Smooth muscle cell (in vitro differentiated cells): ENCODE data around the gene LUZP1. TPM values are rescaled to one million over a fixed set of nuclear protein-coding genes. Genes with fewer than 3 reads are reported as not detected.

ENCODE experiments used
- DNase-seq: peaks from one replicate; lab custom pipeline; 2025; ENCODE audit not compliant: unreplicated experiment; lab: John Stamatoyannopoulos, UW
- H2AFZ ChIP-seq: fragments of 200-600 bp; sonication (generic); 2 replicates; pipeline ENCODE4 v1.6.0; 2016; ENCODE audit warnings: antibody characterized with exemption, low read depth, mild to moderate bottlenecking
- H3F3A ChIP-seq: fragments of 200-600 bp; sonication (generic); 2 replicates; pipeline ENCODE4 v1.6.0; 2017; ENCODE audit warnings: antibody characterized with exemption, low read depth
- H3K27ac ChIP-seq: fragments of 200-600 bp; sonication (generic); 2 replicates; pipeline ENCODE4 v1.5.1; 2016; ENCODE audit warnings: low read depth, mild to moderate bottlenecking
- H3K27me3 ChIP-seq: fragments of 200-600 bp; sonication (generic); 2 replicates; pipeline ENCODE4 v1.6.1; 2016; ENCODE audit warnings: low read depth, mild to moderate bottlenecking
- H3K36me3 ChIP-seq: fragments of 200-600 bp; sonication (generic); 2 replicates; pipeline ENCODE4 v1.5.1; 2016; ENCODE audit warnings: low read depth
- H3K4me1 ChIP-seq: fragments of 200-600 bp; sonication (generic); 2 replicates; pipeline ENCODE4 v1.5.1; 2016; ENCODE audit warnings: low read depth
- H3K4me2 ChIP-seq: fragments of 200-600 bp; sonication (generic); 2 replicates; pipeline ENCODE4 v1.6.0; 2016; ENCODE audit warnings: mild to moderate bottlenecking
- H3K4me3 ChIP-seq: fragments of 200-600 bp; sonication (generic); 2 replicates; pipeline ENCODE4 v1.5.1; 2016; ENCODE audit warnings: mild to moderate bottlenecking
- H3K79me2 ChIP-seq: fragments of 200-600 bp; sonication (generic); 2 replicates; pipeline ENCODE4 v1.6.0; 2016; ENCODE audit warnings: low read depth, mild to moderate bottlenecking
- H3K9ac ChIP-seq: fragments of 200-600 bp; sonication (generic); 2 replicates; pipeline ENCODE4 v1.6.0; 2016; ENCODE audit warnings: low read depth
- H3K9me3 ChIP-seq: fragments of 200-600 bp; sonication (generic); replicated peaks from 2 replicates; pipeline ENCODE4 v1.5.1; 2016; ENCODE audit warnings: low read depth
- H4K20me1 ChIP-seq: fragments of 200-600 bp; sonication (generic); 2 replicates; pipeline ENCODE4 v1.6.0; 2016; ENCODE audit warnings: low read depth
- CTCF ChIP-seq: fragments of 200-600 bp; sonication (generic); IDR thresholded peaks from 2 replicates; pipeline ENCODE4 v1.5.1; 2017; ENCODE audit warnings: borderline replicate concordance, mild to moderate bottlenecking, antibody characterized with exemption; ENCODE audit not compliant: insufficient read depth, poor library complexity, severe bottlenecking
- WGBS: methylation state at CpG from one replicate; pipeline ENCODE4 v1.1.7; 2016; ENCODE audit warnings: low lambda C conversion rate; 5-methylcytosine and 5-hydroxymethylcytosine counted together
- polyA plus RNA-seq: library from polyadenylated mRNA; unstranded; fragments of >200 nt; fragmentation: Nextera tagmentation; extraction: Ambion mirVana; gene quantifications from 2 replicates; pipeline ENCODE4 v1.2.1, GENCODE V29; 2016
- total RNA-seq: library from RNA; depleted of rRNA; stranded (reverse); fragments of >200 nt; gene quantifications from 2 replicates; pipeline ENCODE4 v1.2.3, GENCODE V29; 2014

The LUZP1 gene
- total and polyA plus RNA-seq, 2 experiments from 2014 or later = 29.2 to 39.2 TPM

GRCh38 chr1:23215751-23216449 lies 47.2 kb upstream of the LUZP1 start:
- TF ChIP-seq CTCF = no peak
- Histone ChIP-seq H3K4me2 (no peak overlapping the region), H3K9ac (no peak overlapping the region), H4K20me1 (no peaks in the 10 kb centered on the region), H3K36me3 (no peaks in the 10 kb centered on the region), H3K4me3 (no peak overlapping the region), H3K4me1 (no peaks in the 10 kb centered on the region), H3K79me2 (no peaks in the 10 kb centered on the region), H3K27ac (no peak overlapping the region), H3F3A (no peaks in the 10 kb centered on the region), H3K27me3 (peaks cover 57% of the 10 kb centered on the region), H3K9me3 (no peaks in the 10 kb centered on the region), H2AFZ (no peak overlapping the region)
- no peak for DNase-seq
- WGBS = 68% methylated on average over 3 of the region's 3 CpGs

- Histone ChIP-seq H2AFZ (no peak overlapping the region), H3K36me3 (no peaks in the 10 kb centered on the region), H3K27me3 (peaks cover 58% of the 10 kb centered on the region), H3K27ac (no peak overlapping the region), H3K4me3 (no peak overlapping the region), H4K20me1 (no peaks in the 10 kb centered on the region), H3K9me3 (no peaks in the 10 kb centered on the region), H3K9ac (no peak overlapping the region), H3K79me2 (no peaks in the 10 kb centered on the region), H3K4me2 (no peak overlapping the region), H3K4me1 (no peaks in the 10 kb centered on the region), H3F3A (no peaks in the 10 kb centered on the region)
- 95% methylated on average over 3 of the region's 3 CpGs for WGBS
- no peak for TF ChIP-seq CTCF
- DNase-seq = no peak
These were observed 46.6 kb upstream of the LUZP1 start for GRCh38 chr1:23215291-23215690.

GRCh38 chr1:23214640-23215039 lies 46.0 kb upstream of the LUZP1 start:
- Histone ChIP-seq H2AFZ (no peak overlapping the region), H3K79me2 (no peaks in the 10 kb centered on the region), H3K4me2 (no peak overlapping the region), H4K20me1 (no peaks in the 10 kb centered on the region), H3K4me3 (no peak overlapping the region), H3K9me3 (no peaks in the 10 kb centered on the region), H3K27ac (no peak overlapping the region), H3K4me1 (no peaks in the 10 kb centered on the region), H3K27me3 (peaks cover 56% of the 10 kb centered on the region), H3K9ac (no peak overlapping the region), H3F3A (no peaks in the 10 kb centered on the region), H3K36me3 (no peaks in the 10 kb centered on the region)
- no peak for DNase-seq
- 89% methylated on average over 4 of the region's 4 CpGs for WGBS
- TF ChIP-seq CTCF = no peak

GRCh38 chr1:23211955-23212354 lies 43.3 kb upstream of the LUZP1 start:
- H3K36me3 ChIP-seq = no peaks in the 10 kb centered on the region
- no peaks in the 10 kb centered on the region for H3K4me1 ChIP-seq
- no peak overlapping the region for H3K4me2 ChIP-seq
- no peak overlapping the region for H3K9ac ChIP-seq
- H3K4me3 ChIP-seq = no peak overlapping the region
- H3K79me2 ChIP-seq = no peaks in the 10 kb centered on the region
- TF ChIP-seq CTCF = no peak
- H4K20me1 ChIP-seq = no peaks in the 10 kb centered on the region
- no peak overlapping the region for H3K27ac ChIP-seq
- H2AFZ ChIP-seq = no peak overlapping the region
- peaks cover 29% of the 10 kb centered on the region for H3K27me3 ChIP-seq
- DNase-seq = no peak
- H3K9me3 ChIP-seq = no peaks in the 10 kb centered on the region
- 80% methylated on average over 4 of the region's 4 CpGs for WGBS
- H3F3A ChIP-seq = no peaks in the 10 kb centered on the region
